PC-3 (cell line): ENCODE results near the gene PKIG. TPM values are rescaled to one million over a fixed set of nuclear protein-coding genes. Genes with fewer than 3 reads are reported as not detected.

ENCODE experiments used
- ATAC-seq: fragments of 200-7000 bp; cut with Tn5 transposase; 2 replicates; pipeline ENCODE4 v1.9.1; 2020; ENCODE audit warnings: mild to moderate bottlenecking, moderate library complexity
- BruUV-seq: library from RNA; stranded (reverse); fragments of 400-500 nt; replicated peaks from 2 replicates; lab custom pipeline; 2021; lab: Mats Ljungman, UMichigan
- CTCF ChIA-PET: fragments of 300-600 bp; sonication (Branson Sonifier 250); formaldehyde crosslinking; loops from one replicate; lab custom pipeline; 2022; ENCODE audit warnings: antibody characterized with exemption; lab: Charles Lee
- POLR2A ChIA-PET: fragments of 300-600 bp; sonication (Branson Sonifier 250); formaldehyde crosslinking; loops from one replicate; lab custom pipeline; 2022; ENCODE audit warnings: antibody characterized with exemption; ENCODE audit not compliant: unreplicated experiment; lab: Charles Lee
- DNase-seq: peaks from one replicate; pipeline ENCODE4 v3.0.0-alpha.2; 2015
- H2AFZ ChIP-seq: fragments of 300-600 bp; sonication (generic); 2 replicates; pipeline ENCODE4 v1.6.0; 2016; ENCODE audit warnings: antibody characterized with exemption, low read length
- H3F3A ChIP-seq: fragments of 300-600 bp; sonication (generic); one replicate; pipeline ENCODE4 v1.6.0; 2017; ENCODE audit warnings: antibody characterized with exemption, low read length, control low read depth, mild to moderate bottlenecking; ENCODE audit not compliant: unreplicated experiment
- H3K27ac ChIP-seq: fragments of 300-600 bp; sonication (generic); 2 replicates; pipeline ENCODE4 v1.5.1; 2016; ENCODE audit warnings: mild to moderate bottlenecking, low read length
- H3K27me3 ChIP-seq: fragments of 300-600 bp; sonication (generic); 2 replicates; pipeline ENCODE4 v1.6.1; 2016; ENCODE audit warnings: low read length, mixed read lengths
- H3K36me3 ChIP-seq: fragments of 300-600 bp; sonication (generic); 2 replicates; pipeline ENCODE4 v1.6.1; 2016; ENCODE audit warnings: low read depth, mixed run types, low read length, mixed read lengths
- H3K4me1 ChIP-seq: fragments of 300-600 bp; sonication (generic); 2 replicates; pipeline ENCODE4 v1.5.1; 2016; ENCODE audit warnings: low read length; ENCODE audit not compliant: insufficient read depth
- H3K4me2 ChIP-seq: fragments of 300-600 bp; sonication (generic); 2 replicates; pipeline ENCODE4 v1.6.0; 2016; ENCODE audit warnings: low read length
- H3K4me3 ChIP-seq: fragments of 300-600 bp; sonication (generic); 2 replicates; pipeline ENCODE4 v1.5.1; 2016; ENCODE audit warnings: mild to moderate bottlenecking, low read length, mixed read lengths
- H3K79me2 ChIP-seq: fragments of 300-600 bp; sonication (generic); 2 replicates; pipeline ENCODE4 v1.6.1; 2017; ENCODE audit warnings: low read length, mixed read lengths
- H3K9ac ChIP-seq: fragments of 300-600 bp; sonication (generic); 2 replicates; pipeline ENCODE4 v1.6.0; 2016; ENCODE audit warnings: mild to moderate bottlenecking, low read length
- H3K9me2 ChIP-seq: fragments of 300-600 bp; sonication (generic); replicated peaks from 2 replicates; pipeline ENCODE4 v1.6.1; 2016; ENCODE audit warnings: mixed run types, low read length, mixed read lengths
- H3K9me3 ChIP-seq: fragments of 300-600 bp; sonication (generic); 2 replicates; pipeline ENCODE4 v1.6.1; 2016; ENCODE audit warnings: low read length, mixed read lengths
- H4K20me1 ChIP-seq: fragments of 300-600 bp; sonication (generic); 2 replicates; pipeline ENCODE4 v1.6.1; 2016; ENCODE audit warnings: low read length, mixed read lengths
- EZH2 ChIP-seq: fragments of 300-600 bp; sonication (generic); IDR thresholded peaks from one replicate; pipeline ENCODE4 v1.6.1; 2017; ENCODE audit warnings: antibody characterized with exemption, mild to moderate bottlenecking, low read length; ENCODE audit not compliant: unreplicated experiment
- EZH2phosphoT487 ChIP-seq: fragments of 300-600 bp; sonication (generic); IDR thresholded peaks from 2 replicates; pipeline ENCODE4 v1.6.1; 2018; ENCODE audit warnings: mild to moderate bottlenecking, antibody characterized with exemption, low read length, borderline replicate concordance
- intact Hi-C: fragments of 100-400 bp; cut with micrococcal nuclease; formaldehyde crosslinking; loops from 2 replicates; pipeline ENCODE4 v1.9.0; 2023
- total RNA-seq: library from RNA; depleted of rRNA; stranded (reverse); fragments of >200 nt; gene quantifications from 2 replicates; pipeline ENCODE4 v1.2.3, GENCODE V29; 2014
- TF ChIP-seq, protein P1 (sequence below): fragments of 300-600 bp; sonication (generic); conservative IDR thresholded peaks from 2 replicates; pipeline ENCODE4 v1.5.1; 2017; ENCODE audit warnings: antibody characterized with exemption, low read depth, mild to moderate bottlenecking, low read length

PKIG gene
- total RNA-seq, 1 experiment from 2014 or later, result 47.5 TPM

DNA sequence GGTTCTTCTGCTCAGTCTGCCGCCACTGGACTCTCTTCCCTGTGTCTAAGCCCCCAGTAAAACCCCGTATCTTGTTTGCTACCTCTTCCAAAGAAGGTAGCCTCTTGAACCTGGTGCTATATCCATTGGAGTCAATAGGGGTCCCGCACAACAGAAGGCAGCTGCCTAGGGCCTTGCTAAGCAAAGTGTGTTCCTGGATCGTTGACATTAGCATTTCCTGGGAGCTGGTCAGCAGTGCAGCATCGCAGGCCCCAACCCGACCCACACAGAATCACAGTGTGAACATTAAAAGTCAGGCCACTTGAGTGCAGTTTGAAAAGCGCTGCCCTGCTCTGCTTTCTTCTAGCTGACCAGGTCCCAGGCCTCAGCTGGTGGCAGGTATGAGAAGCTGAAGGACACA lies 66.2 kb downstream of the PKIG start:
- Histone ChIP-seq H3K9me3 (no peaks in the 10 kb centered on the region), H3K4me2 (no peak overlapping the region), H3K27me3 (no peaks in the 10 kb centered on the region), H3K27ac (no peak overlapping the region), H3K9me2 (no peaks in the 10 kb centered on the region), H3K9ac (no peak overlapping the region), H4K20me1 (no peaks in the 10 kb centered on the region), H2AFZ (no peak overlapping the region), H3K4me1 (peaks cover 20% of the 10 kb centered on the region), H3F3A (no peaks in the 10 kb centered on the region), H3K36me3 (no peaks in the 10 kb centered on the region), H3K4me3 (no peak overlapping the region), H3K79me2 (no peaks in the 10 kb centered on the region)
- POLR2A ChIA-PET, result interaction anchor here (0.5 kb wide), 1 partner anchor 291 kb away, joined by 3 read pairs; no protein-coding TSS in a partner anchor
- intact Hi-C loops, result no loop called here
- BruUV-seq, result no TSS peak
- CTCF ChIA-PET, result no interaction called here
- no peak for DNase-seq
- TF ChIP-seq, protein P1, sequence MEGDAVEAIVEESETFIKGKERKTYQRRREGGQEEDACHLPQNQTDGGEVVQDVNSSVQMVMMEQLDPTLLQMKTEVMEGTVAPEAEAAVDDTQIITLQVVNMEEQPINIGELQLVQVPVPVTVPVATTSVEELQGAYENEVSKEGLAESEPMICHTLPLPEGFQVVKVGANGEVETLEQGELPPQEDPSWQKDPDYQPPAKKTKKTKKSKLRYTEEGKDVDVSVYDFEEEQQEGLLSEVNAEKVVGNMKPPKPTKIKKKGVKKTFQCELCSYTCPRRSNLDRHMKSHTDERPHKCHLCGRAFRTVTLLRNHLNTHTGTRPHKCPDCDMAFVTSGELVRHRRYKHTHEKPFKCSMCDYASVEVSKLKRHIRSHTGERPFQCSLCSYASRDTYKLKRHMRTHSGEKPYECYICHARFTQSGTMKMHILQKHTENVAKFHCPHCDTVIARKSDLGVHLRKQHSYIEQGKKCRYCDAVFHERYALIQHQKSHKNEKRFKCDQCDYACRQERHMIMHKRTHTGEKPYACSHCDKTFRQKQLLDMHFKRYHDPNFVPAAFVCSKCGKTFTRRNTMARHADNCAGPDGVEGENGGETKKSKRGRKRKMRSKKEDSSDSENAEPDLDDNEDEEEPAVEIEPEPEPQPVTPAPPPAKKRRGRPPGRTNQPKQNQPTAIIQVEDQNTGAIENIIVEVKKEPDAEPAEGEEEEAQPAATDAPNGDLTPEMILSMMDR, result no peak
- TF ChIP-seq EZH2 (no peak), EZH2phosphoT487 (no peak)
- ATAC-seq, result no peak

DNA sequence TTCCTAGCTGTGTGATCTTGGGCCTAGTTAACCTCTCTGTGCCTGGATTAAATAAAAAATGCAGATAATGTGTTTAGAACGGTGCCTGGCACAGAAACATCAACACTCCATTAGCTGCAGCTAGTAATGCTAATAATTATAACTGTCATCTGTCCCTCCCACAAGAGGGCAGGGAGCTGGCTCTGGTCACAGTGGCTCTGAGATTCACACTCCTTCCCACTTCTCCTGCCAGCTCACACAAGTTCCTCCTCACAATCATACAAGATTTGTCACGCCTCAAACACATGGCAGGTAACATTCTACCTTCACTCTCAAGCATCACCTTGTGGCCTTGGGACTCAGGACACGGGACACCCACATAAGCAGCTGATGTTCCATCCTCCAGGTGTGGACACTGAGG lies 66.7 kb downstream of the PKIG start:
- no peaks in the 10 kb centered on the region for H3K9me2 ChIP-seq
- POLR2A ChIA-PET, result no interaction called here
- TF ChIP-seq EZH2phosphoT487 (no peak), EZH2 (no peak)
- TF ChIP-seq, protein P1, result no peak
- BruUV-seq, result TSS peak; percentile 13
- H3K9ac ChIP-seq, result no peak overlapping the region
- H2AFZ ChIP-seq, result no peak overlapping the region
- ATAC-seq (no peak), DNase-seq (no peak)
- H3K4me1 ChIP-seq, result peaks cover 15% of the 10 kb centered on the region
- CTCF ChIA-PET, result interaction anchor here (0.7 kb wide), 1 partner anchor 35 kb away, joined by 3 read pairs; no protein-coding TSS in a partner anchor
- H3F3A ChIP-seq, result no peaks in the 10 kb centered on the region
- no peaks in the 10 kb centered on the region for H4K20me1 ChIP-seq
- H3K4me3 ChIP-seq, result no peak overlapping the region
- H3K27me3 ChIP-seq, result no peaks in the 10 kb centered on the region
- no peaks in the 10 kb centered on the region for H3K36me3 ChIP-seq
- H3K4me2 ChIP-seq, result no peak overlapping the region
- no peaks in the 10 kb centered on the region for H3K9me3 ChIP-seq
- intact Hi-C loops, result no loop called here
- H3K79me2 ChIP-seq, result no peaks in the 10 kb centered on the region
- no peak overlapping the region for H3K27ac ChIP-seq

DNA sequence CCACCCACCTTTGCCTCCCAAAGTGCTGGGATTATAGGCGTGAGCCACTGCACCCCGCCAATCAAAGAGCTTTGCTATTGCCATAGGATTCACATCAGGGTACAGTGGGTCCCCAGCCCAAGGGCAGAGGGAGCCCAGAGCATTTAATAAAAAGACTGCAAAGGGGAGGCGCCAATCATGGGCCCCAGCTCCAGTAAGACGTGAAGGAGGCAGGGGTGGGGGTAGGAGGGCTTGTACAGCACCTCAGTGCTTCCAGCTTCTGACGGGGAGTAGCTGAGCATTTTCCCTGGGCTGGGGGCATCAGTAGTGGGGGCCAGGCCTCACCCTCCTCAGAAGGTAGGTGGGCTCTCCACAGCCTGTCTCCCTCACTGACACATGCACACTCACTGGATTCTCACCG lies 67.6 kb downstream of the PKIG start:
- peaks cover 7% of the 10 kb centered on the region; the same call in 1 of the 2 replicates for H3K4me1 ChIP-seq
- TF ChIP-seq EZH2phosphoT487 (no peak), EZH2 (no peak)
- no peak overlapping the region for H3K9ac ChIP-seq
- no peaks in the 10 kb centered on the region for H3K79me2 ChIP-seq
- no peaks in the 10 kb centered on the region for H3K9me3 ChIP-seq
- DNase-seq (no peak), ATAC-seq (no peak)
- POLR2A ChIA-PET, result no interaction called here
- no peaks in the 10 kb centered on the region for H4K20me1 ChIP-seq
- no peak overlapping the region for H2AFZ ChIP-seq
- H3K9me2 ChIP-seq, result no peaks in the 10 kb centered on the region
- no TSS peak for BruUV-seq
- H3K27ac ChIP-seq, result no peak overlapping the region
- H3K4me2 ChIP-seq, result no peak overlapping the region
- no peak overlapping the region for H3K4me3 ChIP-seq
- H3K27me3 ChIP-seq, result no peaks in the 10 kb centered on the region
- CTCF ChIA-PET, result interaction anchor here (0.6 kb wide), 1 partner anchor 268 kb away, joined by 4 read pairs; no protein-coding TSS in a partner anchor
- intact Hi-C loops, result no loop called here
- no peaks in the 10 kb centered on the region for H3K36me3 ChIP-seq
- H3F3A ChIP-seq, result no peaks in the 10 kb centered on the region
